ENCODE measurements around the gene NUDT3. TPM values are rescaled to one million over a fixed set of nuclear protein-coding genes. Genes with fewer than 3 reads are reported as not detected.
A peak's percentile ranks its signal among the peaks of the same experiment; 100 is the strongest.

NUDT3 gene
- total and polyA plus RNA-seq, 9 of the 15 experiments (the other 6 are each of a cell fraction or from before 2014, with no cell fraction given): 5.4 to 81.2 (median 56.4) TPM

DNA sequence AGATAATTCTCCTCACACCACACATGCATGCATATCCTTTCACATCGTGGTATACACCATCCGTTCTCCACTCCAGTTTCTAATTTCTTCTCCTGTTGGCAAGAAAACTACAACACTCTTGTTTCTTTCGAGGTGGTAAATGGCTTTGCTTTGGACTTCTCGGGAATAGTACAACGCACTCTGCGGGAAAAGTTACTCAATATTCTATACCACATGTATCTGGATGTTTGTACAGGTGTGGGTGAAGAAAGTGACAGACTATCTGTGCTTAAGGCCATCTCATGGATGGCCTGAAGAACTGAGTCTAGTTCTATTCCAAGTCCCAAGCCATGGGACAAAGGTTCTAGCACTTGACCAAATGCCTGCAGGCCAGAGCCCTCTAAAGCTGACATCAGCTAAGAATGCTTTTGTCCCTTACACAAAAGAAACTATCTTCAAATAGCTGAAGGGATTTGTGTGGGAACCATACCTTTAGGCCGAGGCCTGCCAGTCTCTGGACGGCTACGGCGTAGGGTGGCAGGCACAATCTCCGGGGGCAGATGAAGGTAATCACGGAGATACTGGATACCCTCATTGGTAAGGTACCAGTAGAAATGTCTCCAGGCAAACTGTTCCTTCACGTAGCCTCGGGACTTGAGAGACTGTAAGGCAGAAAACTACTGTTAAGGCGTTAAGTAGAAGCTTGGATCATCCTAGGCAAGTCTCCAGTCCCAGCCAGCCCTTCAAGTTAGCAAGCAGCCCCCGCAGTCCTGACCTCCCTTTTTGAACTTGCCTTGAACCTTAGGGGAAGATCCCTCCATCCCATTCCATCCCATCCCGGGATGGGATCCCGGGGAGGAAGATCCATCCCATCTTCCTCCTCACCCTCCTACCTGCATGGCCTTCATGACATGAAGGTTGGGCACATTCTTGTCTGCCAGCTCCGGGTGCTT lies 32.0 kb upstream of the NUDT3 start:
- TF ChIP-seq TEAD1 (CRISPR knock-in tag; IDR thresholded peaks at IDR 0.05) (0 out of 4 replicates have a peak, but pooled peaks of 1 of the 2 experiments have one; percentile 27), JUN (IDR thresholded peaks at IDR 0.05; ENCODE audit: borderline replicate concordance, low read depth, low read length) (no peak), JUN (CRISPR knock-in tag; IDR thresholded peaks at IDR 0.05; ENCODE audit: borderline replicate concordance) (0 out of 2 replicates have a peak, but pooled peaks have one; percentile 58), CEBPG (CRISPR knock-in tag; IDR thresholded peaks at IDR 0.05) (0 out of 2 replicates have a peak, but pooled peaks have one; percentile 14), CEBPG (tag; conservative IDR thresholded peaks at IDR 0.05 in 1 of 2, IDR thresholded peaks at IDR 0.05 in 1 of 2) (no peak), HCFC1 (IDR thresholded peaks at IDR 0.05; ENCODE audit: low read depth, low read length) (no peak), RBM17 (IDR thresholded peaks at IDR 0.05; ENCODE audit: borderline replicate concordance, low read depth, low read length) (no peak), FOXP1 (CRISPR knock-in tag; IDR thresholded peaks at IDR 0.05) (0 out of 2 replicates have a peak, but pooled peaks have one; percentile 38), FOXA3 (CRISPR knock-in tag; conservative IDR thresholded peaks at IDR 0.05 in 1 of 2, IDR thresholded peaks at IDR 0.05 in 1 of 2) (peak in 1 of 2 experiments; percentile 63; a peak in 1 of 4 replicates), POLR2AphosphoS5 (IDR thresholded peaks at IDR 0.05; ENCODE audit: control insufficient read depth, insufficient read depth, low read depth, low read length) (peak; percentile 22; the same call in 1 of the 2 replicates), JUNB (CRISPR knock-in tag; conservative IDR thresholded peaks at IDR 0.05) (no peak), MYC (IDR thresholded peaks at IDR 0.05; ENCODE audit: low read depth, low read length) (no peak; the same call in 1 of the 2 replicates), MYC (CRISPR knock-in tag; IDR thresholded peaks at IDR 0.05; ENCODE audit: borderline replicate concordance, low read depth) (no peak)
- TF ChIP-seq, protein P1, sequence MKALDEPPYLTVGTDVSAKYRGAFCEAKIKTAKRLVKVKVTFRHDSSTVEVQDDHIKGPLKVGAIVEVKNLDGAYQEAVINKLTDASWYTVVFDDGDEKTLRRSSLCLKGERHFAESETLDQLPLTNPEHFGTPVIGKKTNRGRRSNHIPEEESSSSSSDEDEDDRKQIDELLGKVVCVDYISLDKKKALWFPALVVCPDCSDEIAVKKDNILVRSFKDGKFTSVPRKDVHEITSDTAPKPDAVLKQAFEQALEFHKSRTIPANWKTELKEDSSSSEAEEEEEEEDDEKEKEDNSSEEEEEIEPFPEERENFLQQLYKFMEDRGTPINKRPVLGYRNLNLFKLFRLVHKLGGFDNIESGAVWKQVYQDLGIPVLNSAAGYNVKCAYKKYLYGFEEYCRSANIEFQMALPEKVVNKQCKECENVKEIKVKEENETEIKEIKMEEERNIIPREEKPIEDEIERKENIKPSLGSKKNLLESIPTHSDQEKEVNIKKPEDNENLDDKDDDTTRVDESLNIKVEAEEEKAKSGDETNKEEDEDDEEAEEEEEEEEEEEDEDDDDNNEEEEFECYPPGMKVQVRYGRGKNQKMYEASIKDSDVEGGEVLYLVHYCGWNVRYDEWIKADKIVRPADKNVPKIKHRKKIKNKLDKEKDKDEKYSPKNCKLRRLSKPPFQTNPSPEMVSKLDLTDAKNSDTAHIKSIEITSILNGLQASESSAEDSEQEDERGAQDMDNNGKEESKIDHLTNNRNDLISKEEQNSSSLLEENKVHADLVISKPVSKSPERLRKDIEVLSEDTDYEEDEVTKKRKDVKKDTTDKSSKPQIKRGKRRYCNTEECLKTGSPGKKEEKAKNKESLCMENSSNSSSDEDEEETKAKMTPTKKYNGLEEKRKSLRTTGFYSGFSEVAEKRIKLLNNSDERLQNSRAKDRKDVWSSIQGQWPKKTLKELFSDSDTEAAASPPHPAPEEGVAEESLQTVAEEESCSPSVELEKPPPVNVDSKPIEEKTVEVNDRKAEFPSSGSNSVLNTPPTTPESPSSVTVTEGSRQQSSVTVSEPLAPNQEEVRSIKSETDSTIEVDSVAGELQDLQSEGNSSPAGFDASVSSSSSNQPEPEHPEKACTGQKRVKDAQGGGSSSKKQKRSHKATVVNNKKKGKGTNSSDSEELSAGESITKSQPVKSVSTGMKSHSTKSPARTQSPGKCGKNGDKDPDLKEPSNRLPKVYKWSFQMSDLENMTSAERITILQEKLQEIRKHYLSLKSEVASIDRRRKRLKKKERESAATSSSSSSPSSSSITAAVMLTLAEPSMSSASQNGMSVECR (CRISPR knock-in tag; IDR thresholded peaks at IDR 0.05): peak; percentile 51; the same call in 1 of the 2 replicates
- Histone ChIP-seq H3K79me2 (ENCODE audit: control insufficient read depth, insufficient read depth, low read length) (peaks cover 60% of the 10 kb centered on the region), H4K20me1 (replicated peaks; ENCODE audit: control insufficient read depth, insufficient read depth, low read length) (0 out of 2 replicates have a peak, but pooled peaks cover 7% of the 10 kb centered on the region), H3K27ac (ENCODE audit: extremely low read depth, low read depth, low read length) (peak overlapping the region; percentile 81), H3K9me1 (ENCODE audit: control insufficient read depth, insufficient read depth, low read length) (no peaks in the 10 kb centered on the region), H2AFZ (ENCODE audit: low read depth, low read length) (no peak overlapping the region), H3K4me1 (replicated peaks in 1 of 2; ENCODE audit: control insufficient read depth in 2 of 2, insufficient read depth in 2 of 2, low read length in 2 of 2) (peaks cover 10 to 20% of the 10 kb centered on the region in 2 experiments; a peak in 4 of 5 replicates), H3K9ac (ENCODE audit: insufficient read depth in 1 of 2, low read depth in 2 of 2, low read length in 2 of 2) (peak overlapping the region; percentile 95 to 100), H3K4me2 (ENCODE audit: insufficient read depth, low read length) (peak overlapping the region; percentile 100), H3K36me3 (ENCODE audit: control insufficient read depth, insufficient read depth, low read length) (peaks cover 60% of the 10 kb centered on the region), H3K4me3 (peak overlapping the region; percentile 65), H3K27me3 (ENCODE audit: control insufficient read depth in 2 of 2, insufficient read depth in 2 of 2, low read length in 2 of 2) (no peaks in the 10 kb centered on the region), H3K9me3 (replicated peaks; ENCODE audit: control insufficient read depth, insufficient read depth, low read depth, low read length) (no peaks in the 10 kb centered on the region)
- no TSS peak for BruUV-seq (replicated peaks)
- 38% methylated on average over 19 of the region's 19 CpGs for WGBS (ENCODE audit: insufficient coverage, low coverage, missing lambda C conversion rate)
- peak in 2 of 4 experiments; percentile 51 for DNase-seq (ENCODE audit: extremely low read depth in 1 of 4, low spot score in 3 of 4)
- no peak for ATAC-seq
- no peak for FAIRE-seq
- ChIA-PET POLR2A (interaction anchor here (0.8 to 4.6 kb wide), 17 partner anchors 9 to 262 kb away, joined by 3 to 65 read pairs (median 3); partner anchors contain the start of gene SMIM29), CTCF (ENCODE audit: low intra/inter-chr PET ratio) (interaction anchor here (0.5 to 0.6 kb wide), 2 partner anchors 9 to 160 kb away, joined by 3 read pairs; no protein-coding TSS in a partner anchor)
- in situ Hi-C loops (cut with MboI): no loop called here
- intact Hi-C loops (cut with micrococcal nuclease): no loop called here
